Spleen (tissue), 7 donors: Measurements from ENCODE around the gene NAALADL2.

Experiments used
- POLR2A ChIP-seq, 3 donors: fragments of 450-650 bp; IDR thresholded peaks; one replicate each; pipeline ENCODE4 v1.5.1; 2017; ENCODE audit warnings: antibody characterized with exemption in 3 of 3, mild to moderate bottlenecking in 1 of 3
- POLR2AphosphoS5 ChIP-seq, 3 donors: sonication (generic); formaldehyde crosslinking; IDR thresholded peaks; one replicate each; pipeline ENCODE4 v1.5.1; 2017; ENCODE audit warnings: antibody characterized with exemption in 3 of 3
- TF ChIP-seq, protein P1 (sequence below), 11 experiments: fragments of 200-600 bp in 7 of 11; fragments of 450-650 bp in 4 of 11; sonication (generic) in 4 of 11; IDR thresholded peaks in 8 of 11; conservative IDR thresholded peaks in 3 of 11; 1 replicate in 7 of 11; 2 replicates in 4 of 11; pipeline versions ENCODE4 v1.4.0 to v1.8.0; 2016 to 2021; ENCODE audit warnings: antibody characterized with exemption in 11 of 11, inconsistent platforms in 4 of 11, mild to moderate bottlenecking in 1 of 11
- donor health status: DM: no; HTN: no; CAD: no; lungs with moderate emphysema.
- donor health status: DM: no; HTN: no; CAD: no.
- donor health status: DM: no; HTN: no; CAD: no.

GRCh38 chr3:175378348-175378747, 519.2 kb downstream of the NAALADL2 start:
- TF ChIP-seq POLR2A (IDR thresholded peaks at IDR 0.05): no peak
- TF ChIP-seq, protein P1, sequence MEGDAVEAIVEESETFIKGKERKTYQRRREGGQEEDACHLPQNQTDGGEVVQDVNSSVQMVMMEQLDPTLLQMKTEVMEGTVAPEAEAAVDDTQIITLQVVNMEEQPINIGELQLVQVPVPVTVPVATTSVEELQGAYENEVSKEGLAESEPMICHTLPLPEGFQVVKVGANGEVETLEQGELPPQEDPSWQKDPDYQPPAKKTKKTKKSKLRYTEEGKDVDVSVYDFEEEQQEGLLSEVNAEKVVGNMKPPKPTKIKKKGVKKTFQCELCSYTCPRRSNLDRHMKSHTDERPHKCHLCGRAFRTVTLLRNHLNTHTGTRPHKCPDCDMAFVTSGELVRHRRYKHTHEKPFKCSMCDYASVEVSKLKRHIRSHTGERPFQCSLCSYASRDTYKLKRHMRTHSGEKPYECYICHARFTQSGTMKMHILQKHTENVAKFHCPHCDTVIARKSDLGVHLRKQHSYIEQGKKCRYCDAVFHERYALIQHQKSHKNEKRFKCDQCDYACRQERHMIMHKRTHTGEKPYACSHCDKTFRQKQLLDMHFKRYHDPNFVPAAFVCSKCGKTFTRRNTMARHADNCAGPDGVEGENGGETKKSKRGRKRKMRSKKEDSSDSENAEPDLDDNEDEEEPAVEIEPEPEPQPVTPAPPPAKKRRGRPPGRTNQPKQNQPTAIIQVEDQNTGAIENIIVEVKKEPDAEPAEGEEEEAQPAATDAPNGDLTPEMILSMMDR (IDR thresholded peaks at IDR 0.05 in 8 of 11, conservative IDR thresholded peaks at IDR 0.05 in 3 of 11): no peak
- no peak for TF ChIP-seq POLR2AphosphoS5 (IDR thresholded peaks at IDR 0.05)
